Activated CD4-positive, alpha-beta T cell treated with anti-CD3 and anti-CD28 coated beads, Interleukin-2, amount 50 U/mL, for 1 hour (primary cell): ENCODE results near the gene TRIM2.

Source experiments
- DNase-seq: peaks from one replicate; pipeline ENCODE4 v3.0.0-alpha.2; 2020

The TRIM2 gene

GRCh38 chr4:153257151-153257620 lies 52.9 kb downstream of the TRIM2 start:
- peak; percentile 3 for DNase-seq

- DNase-seq, result no peak
Measured at GRCh38 chr4:153257991-153258390, 53.7 kb downstream of the TRIM2 start.

- no peak for DNase-seq
Measured at GRCh38 chr4:153258750-153259149, 54.5 kb downstream of the TRIM2 start.

- no peak for DNase-seq
Measured at GRCh38 chr4:153259661-153260060, 55.4 kb downstream of the TRIM2 start.

GRCh38 chr4:153260132-153260531 lies 55.9 kb downstream of the TRIM2 start:
- no peak for DNase-seq

GRCh38 chr4:153260553-153261300 lies 56.5 kb downstream of the TRIM2 start:
- no peak for DNase-seq

GRCh38 chr4:153261461-153261860 lies 57.2 kb downstream of the TRIM2 start:
- no peak for DNase-seq

GRCh38 chr4:153261914-153262313 lies 57.7 kb downstream of the TRIM2 start:
- DNase-seq, result no peak

- no peak for DNase-seq
Measured at GRCh38 chr4:153265306-153266047, 61.2 kb downstream of the TRIM2 start.

- DNase-seq, result no peak
Measured at GRCh38 chr4:153266988-153267387, 62.7 kb downstream of the TRIM2 start.

- no peak for DNase-seq
Measured at GRCh38 chr4:153267890-153268289, 63.6 kb downstream of the TRIM2 start.

- no peak for DNase-seq
Measured at GRCh38 chr4:153268295-153268694, 64.1 kb downstream of the TRIM2 start.

- no peak for DNase-seq
Measured at GRCh38 chr4:153269218-153269990, 65.2 kb downstream of the TRIM2 start.

- DNase-seq, result no peak
Measured at GRCh38 chr4:153270361-153270760, 66.1 kb downstream of the TRIM2 start.

GRCh38 chr4:153271820-153272219 lies 67.6 kb downstream of the TRIM2 start:
- DNase-seq, result no peak

GRCh38 chr4:153273751-153274150 lies 69.5 kb downstream of the TRIM2 start:
- DNase-seq, result no peak

GRCh38 chr4:153274967-153275366 lies 70.7 kb downstream of the TRIM2 start:
- no peak for DNase-seq

- DNase-seq, result no peak
Measured at GRCh38 chr4:153275380-153276276, 71.4 kb downstream of the TRIM2 start.

- no peak for DNase-seq
Measured at GRCh38 chr4:153276971-153277370, 72.7 kb downstream of the TRIM2 start.

GRCh38 chr4:153281476-153281875 lies 77.2 kb downstream of the TRIM2 start:
- no peak for DNase-seq

- DNase-seq, result no peak
Measured at GRCh38 chr4:153282023-153282422, 77.8 kb downstream of the TRIM2 start.

GRCh38 chr4:153283260-153283659 lies 79.0 kb downstream of the TRIM2 start:
- no peak for DNase-seq
